Measurements from ENCODE around the gene ASB4. TPM values are rescaled to one million over a fixed set of nuclear protein-coding genes. Genes with fewer than 3 reads are reported as not detected.

Gene ASB4
- 0.21 TPM in 1 of 2 replicates, not detected in the other for total RNA-seq
- long read RNA-seq, result 0 reads

- H3K36me3 Mint-ChIP-seq (ENCODE audit: low read depth), result no peaks in the 10 kb centered on the region
- H3K4me1 Mint-ChIP-seq, result peaks cover 29% of the 10 kb centered on the region
- no peaks in the 10 kb centered on the region for H3K9me3 Mint-ChIP-seq
- DNase-seq (ENCODE audit: low read depth, low spot score), result no peak
- no peaks in the 10 kb centered on the region for H3K27me3 Mint-ChIP-seq (ENCODE audit: low read depth)
- no peak within 1 kb of the TSS for H3K4me3 Mint-ChIP-seq
- no peak for TF ChIP-seq CTCF (conservative IDR thresholded peaks at IDR 0.05)
- peak within 1 kb of the TSS; percentile 27 for H3K27ac Mint-ChIP-seq (ENCODE audit: unreplicated experiment)
These were observed at the start of gene ASB4 for GRCh38 chr7:95485391-95486123. Gene ASB4, plus strand, starts transcription at chr7:95485943. Its CDS starts 29 bp downstream, at chr7:95485972.

DNA sequence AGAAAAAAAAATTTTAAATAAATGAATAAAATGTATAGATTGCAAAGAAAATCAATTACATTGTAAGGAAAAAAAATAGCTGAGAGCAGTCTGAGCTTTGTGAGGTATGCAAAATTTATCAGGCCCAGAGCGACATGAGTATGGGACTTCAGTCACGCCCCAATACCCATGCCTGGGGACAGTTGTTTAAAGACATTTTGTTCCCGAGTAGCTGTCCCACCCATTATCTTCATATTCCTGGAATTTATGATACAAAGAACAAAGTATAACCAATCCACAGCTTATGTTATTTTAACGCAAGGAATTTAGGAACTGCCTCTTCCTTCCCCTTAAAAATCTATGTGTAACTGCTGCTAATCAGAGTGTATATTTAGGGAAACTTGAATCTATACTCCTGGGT, 49.3 kb upstream of the ASB4 start:
- no peak overlapping the region for H3K27ac Mint-ChIP-seq (ENCODE audit: unreplicated experiment)

DNA sequence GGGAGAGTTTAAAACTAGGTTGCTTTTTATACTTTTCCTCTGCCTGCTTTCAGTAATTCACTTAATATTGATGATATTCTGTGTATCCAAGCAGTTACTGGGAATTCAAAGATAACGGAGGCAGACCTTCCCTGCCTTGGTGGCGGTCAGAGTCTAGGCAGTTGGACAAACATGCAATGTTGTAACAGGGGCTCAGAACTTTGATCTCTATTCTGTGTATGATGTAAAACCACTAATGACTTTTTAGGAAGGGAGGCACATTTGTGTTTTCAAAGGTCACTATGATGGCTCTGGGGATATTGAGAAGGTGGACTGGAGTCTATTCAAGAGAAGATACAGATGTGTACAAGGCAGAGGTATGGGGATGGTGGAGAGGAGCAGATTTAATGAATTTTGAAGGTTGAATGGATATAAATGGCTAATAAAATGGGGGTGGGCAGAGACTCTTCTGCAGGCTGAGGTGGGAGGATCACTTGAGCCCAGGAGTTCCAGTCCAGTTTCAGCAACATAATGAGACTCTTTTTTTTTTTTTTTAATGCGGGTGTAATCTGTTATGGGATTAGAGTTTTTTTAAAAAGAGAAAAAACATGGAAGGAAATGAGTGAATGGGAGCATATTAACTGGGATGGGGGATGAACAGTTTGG, 45.2 kb upstream of the ASB4 start:
- DNase-seq (ENCODE audit: low read depth, low spot score), result no peak
- Mint-ChIP-seq H3K9me3 (no peaks in the 10 kb centered on the region), H3K27me3 (ENCODE audit: low read depth) (no peaks in the 10 kb centered on the region), H3K36me3 (ENCODE audit: low read depth) (no peaks in the 10 kb centered on the region), H3K27ac (ENCODE audit: unreplicated experiment) (no peak overlapping the region), H3K4me3 (no peak overlapping the region), H3K4me1 (peaks cover 20% of the 10 kb centered on the region)
- no peak for TF ChIP-seq CTCF (conservative IDR thresholded peaks at IDR 0.05)

More for the DNA sequence above, 49.3 kb upstream of the ASB4 start:
- peaks cover 11% of the 10 kb centered on the region for H3K36me3 Mint-ChIP-seq (ENCODE audit: low read depth)
- H3K4me3 Mint-ChIP-seq, result no peak overlapping the region
- peaks cover 5% of the 10 kb centered on the region for H3K9me3 Mint-ChIP-seq
- DNase-seq (ENCODE audit: low read depth, low spot score), result no peak
- peaks cover 39% of the 10 kb centered on the region for H3K4me1 Mint-ChIP-seq
- no peak for TF ChIP-seq CTCF (conservative IDR thresholded peaks at IDR 0.05)
- H3K27me3 Mint-ChIP-seq (ENCODE audit: low read depth), result no peaks in the 10 kb centered on the region

- no peaks in the 10 kb centered on the region for H3K36me3 Mint-ChIP-seq (ENCODE audit: low read depth)
- no peak for TF ChIP-seq CTCF (conservative IDR thresholded peaks at IDR 0.05)
- no peak overlapping the region for H3K4me3 Mint-ChIP-seq
- H3K9me3 Mint-ChIP-seq, result no peaks in the 10 kb centered on the region
- no peaks in the 10 kb centered on the region for H3K27me3 Mint-ChIP-seq (ENCODE audit: low read depth)
- DNase-seq (ENCODE audit: low read depth, low spot score), result no peak
- peaks cover 16% of the 10 kb centered on the region for H3K4me1 Mint-ChIP-seq
- H3K27ac Mint-ChIP-seq (ENCODE audit: unreplicated experiment), result peak overlapping the region; percentile 7
These were observed 44.5 kb upstream of the ASB4 start for GRCh38 chr7:95441042-95441823.

DNA sequence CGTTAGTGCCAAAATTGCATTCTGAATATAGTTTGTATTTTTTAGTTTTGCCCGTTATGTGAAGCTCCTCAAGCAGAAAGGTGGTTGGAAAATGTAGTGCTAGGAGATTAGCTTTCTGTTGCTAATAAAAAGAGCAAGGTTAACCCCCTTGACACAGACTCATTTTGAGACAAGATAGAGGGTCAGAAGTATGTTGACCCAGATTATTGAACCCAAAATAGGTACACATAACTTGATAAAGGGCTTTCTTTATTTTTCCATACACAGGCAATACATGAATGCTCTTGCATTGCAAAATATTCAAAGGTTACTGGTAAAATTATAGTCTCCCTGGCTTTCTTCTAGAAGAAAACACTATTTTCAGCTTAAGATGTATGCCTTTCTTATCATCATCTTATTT, 40.9 kb upstream of the ASB4 start:
- no peak for TF ChIP-seq CTCF (conservative IDR thresholded peaks at IDR 0.05)
- no peaks in the 10 kb centered on the region for H3K9me3 Mint-ChIP-seq
- no peaks in the 10 kb centered on the region for H3K27me3 Mint-ChIP-seq (ENCODE audit: low read depth)
- peaks cover 12% of the 10 kb centered on the region for H3K4me1 Mint-ChIP-seq
- H3K36me3 Mint-ChIP-seq (ENCODE audit: low read depth), result no peaks in the 10 kb centered on the region
- no peak for DNase-seq (ENCODE audit: low read depth, low spot score)
- no peak overlapping the region for H3K4me3 Mint-ChIP-seq
- no peak overlapping the region for H3K27ac Mint-ChIP-seq (ENCODE audit: unreplicated experiment)

All from neural crest cell (in vitro differentiated cells).